LNCaP clone FGC (cell line): ENCODE results near the gene GALNT7.

Experiments used
- DNase-seq: peaks from one replicate; pipeline ENCODE4 v3.0.0-alpha.2; 2011; ENCODE audit warnings: low read depth
- H3K4me3 ChIP-seq: 2 replicates; pipeline ENCODE4 v1.5.1; 2011; ENCODE audit warnings: mild to moderate bottlenecking, low read depth, low read length, control low read depth
- TF ChIP-seq, protein P1 (sequence below): IDR thresholded peaks from 2 replicates; pipeline ENCODE4 v1.5.1; 2012; ENCODE audit warnings: mild to moderate bottlenecking; ENCODE audit not compliant: control insufficient read depth, insufficient read depth; ENCODE audit errors: extremely low read depth

GALNT7 gene

DNA sequence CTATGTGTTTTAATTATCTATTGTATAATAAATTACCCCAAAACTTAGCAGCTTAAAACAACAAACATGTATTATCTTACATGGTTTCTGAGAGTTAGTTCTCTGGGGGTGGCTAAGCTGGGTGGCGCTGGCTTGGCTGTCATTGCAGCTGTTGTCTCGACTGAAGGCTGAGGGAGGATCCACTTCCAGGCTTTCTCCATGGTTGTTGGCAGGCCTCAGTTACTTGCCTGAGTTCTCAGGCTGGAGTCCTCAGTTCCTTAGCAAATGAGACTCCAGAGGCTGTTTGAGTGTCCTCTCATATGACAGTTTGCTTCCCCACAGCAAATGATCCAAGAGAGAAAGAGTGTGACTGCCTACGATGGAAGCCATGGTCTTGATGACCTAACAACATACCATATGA is 23.5 kb upstream of the GALNT7 start:
- TF ChIP-seq, protein P1, sequence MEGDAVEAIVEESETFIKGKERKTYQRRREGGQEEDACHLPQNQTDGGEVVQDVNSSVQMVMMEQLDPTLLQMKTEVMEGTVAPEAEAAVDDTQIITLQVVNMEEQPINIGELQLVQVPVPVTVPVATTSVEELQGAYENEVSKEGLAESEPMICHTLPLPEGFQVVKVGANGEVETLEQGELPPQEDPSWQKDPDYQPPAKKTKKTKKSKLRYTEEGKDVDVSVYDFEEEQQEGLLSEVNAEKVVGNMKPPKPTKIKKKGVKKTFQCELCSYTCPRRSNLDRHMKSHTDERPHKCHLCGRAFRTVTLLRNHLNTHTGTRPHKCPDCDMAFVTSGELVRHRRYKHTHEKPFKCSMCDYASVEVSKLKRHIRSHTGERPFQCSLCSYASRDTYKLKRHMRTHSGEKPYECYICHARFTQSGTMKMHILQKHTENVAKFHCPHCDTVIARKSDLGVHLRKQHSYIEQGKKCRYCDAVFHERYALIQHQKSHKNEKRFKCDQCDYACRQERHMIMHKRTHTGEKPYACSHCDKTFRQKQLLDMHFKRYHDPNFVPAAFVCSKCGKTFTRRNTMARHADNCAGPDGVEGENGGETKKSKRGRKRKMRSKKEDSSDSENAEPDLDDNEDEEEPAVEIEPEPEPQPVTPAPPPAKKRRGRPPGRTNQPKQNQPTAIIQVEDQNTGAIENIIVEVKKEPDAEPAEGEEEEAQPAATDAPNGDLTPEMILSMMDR, result no peak
- no peak for DNase-seq
- H3K4me3 ChIP-seq, result no peak overlapping the region

- TF ChIP-seq, protein P1, result no peak
- no peak overlapping the region for H3K4me3 ChIP-seq
- no peak for DNase-seq
Observed at GRCh38 chr4:173146456-173146855, 22.2 kb upstream of the GALNT7 start.

GRCh38 chr4:173151496-173151895 is 17.1 kb upstream of the GALNT7 start:
- H3K4me3 ChIP-seq, result no peak overlapping the region
- TF ChIP-seq, protein P1, result no peak
- no peak for DNase-seq

- no peak overlapping the region for H3K4me3 ChIP-seq
- no peak for DNase-seq
- TF ChIP-seq, protein P1, result no peak
Observed at GRCh38 chr4:173152104-173152503, 16.5 kb upstream of the GALNT7 start.

DNA sequence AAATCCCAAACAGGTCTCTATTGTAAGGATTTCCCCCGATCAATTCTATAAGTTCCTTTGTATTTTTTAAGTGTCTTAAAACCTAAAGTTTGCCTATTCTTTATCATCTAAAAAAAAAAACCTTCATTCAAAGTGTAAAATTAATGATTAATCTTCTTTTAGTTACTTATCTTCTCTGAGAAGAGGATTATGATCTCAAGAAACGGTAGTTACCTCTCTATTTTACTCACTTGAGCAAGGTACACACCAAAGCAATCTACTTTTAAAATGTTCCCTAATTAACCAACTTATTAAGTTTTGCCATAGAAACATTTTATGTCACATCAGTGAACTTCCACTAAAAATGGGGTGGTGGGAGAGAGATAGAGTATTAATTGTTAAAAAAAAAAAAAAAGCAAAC is 15.2 kb upstream of the GALNT7 start:
- TF ChIP-seq, protein P1, result no peak
- DNase-seq, result no peak
- no peak overlapping the region for H3K4me3 ChIP-seq

DNA sequence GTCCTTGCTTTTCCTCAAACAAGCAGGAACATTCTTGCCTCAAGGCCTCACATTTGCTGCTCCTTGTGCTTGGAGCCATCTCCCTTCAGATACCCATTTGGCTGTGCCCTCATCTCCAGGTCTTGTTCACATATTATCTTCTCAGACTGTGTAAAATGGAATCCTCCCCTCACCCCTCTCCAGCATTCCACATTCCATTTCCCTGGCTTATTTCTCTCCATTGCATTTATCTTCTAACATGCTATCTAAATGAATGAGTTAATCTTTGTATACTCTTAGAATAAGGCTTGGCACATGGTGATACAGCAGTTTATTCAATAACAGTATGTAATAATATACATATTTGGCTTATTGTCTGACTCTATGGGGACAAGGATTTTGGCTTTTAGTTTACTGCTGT is 8.8 kb upstream of the GALNT7 start:
- no peak overlapping the region for H3K4me3 ChIP-seq
- no peak for DNase-seq
- TF ChIP-seq, protein P1, result no peak

- DNase-seq, result no peak
- TF ChIP-seq, protein P1, result no peak
- H3K4me3 ChIP-seq, result no peak overlapping the region
Observed at GRCh38 chr4:173160871-173161270, 7.7 kb upstream of the GALNT7 start.
